Spleen (tissue), 11 donors: ENCODE measurements around the gene MAD2L1BP. TPM values are rescaled to one million over a fixed set of nuclear protein-coding genes. Genes with fewer than 3 reads are reported as not detected.

Source experiments
- DNase-seq: peaks from one replicate; pipeline ENCODE4 v3.0.0-alpha.2; 2020
- H3K27ac ChIP-seq, 8 donors: fragments of 200-600 bp; sonication (generic) in 7 of 8; 1 replicate in 4 of 8; 2 replicates in 4 of 8; pipeline versions ENCODE4 v1.5.0 to v1.8.0; 2016 to 2021; ENCODE audit warnings: inconsistent platforms in 4 of 8, mild to moderate bottlenecking in 4 of 8, moderate library complexity in 1 of 8
- H3K27me3 ChIP-seq, 7 donors: fragments of 200-600 bp; sonication (generic) in 6 of 7; replicated peaks in 1 of 7; 1 replicate in 4 of 7; 2 replicates in 3 of 7; pipeline versions ENCODE4 v1.5.0 to v1.8.0; 2016 to 2021; ENCODE audit warnings: inconsistent platforms in 3 of 7, mild to moderate bottlenecking in 1 of 7
- H3K36me3 ChIP-seq, 6 donors: fragments of 200-600 bp; sonication (generic) in 5 of 6; 1 replicate in 4 of 6; 2 replicates in 2 of 6; pipeline versions ENCODE4 v1.5.0 to v1.8.0; 2016 to 2021; ENCODE audit warnings: inconsistent platforms in 2 of 6
- H3K4me1 ChIP-seq, 6 donors: fragments of 200-600 bp; sonication (generic) in 5 of 6; 1 replicate in 3 of 6; 2 replicates in 3 of 6; pipeline versions ENCODE4 v1.5.0 to v1.8.0; 2016 to 2021; ENCODE audit warnings: inconsistent platforms in 3 of 6
- H3K4me3 ChIP-seq, 8 donors: fragments of 200-600 bp; sonication (generic) in 7 of 8; 1 replicate in 4 of 8; 2 replicates in 4 of 8; pipeline versions ENCODE4 v1.5.0 to v1.8.0; 2016 to 2021; ENCODE audit warnings: inconsistent platforms in 4 of 8, mild to moderate bottlenecking in 4 of 8, moderate library complexity in 2 of 8
- H3K9me3 ChIP-seq, 8 donors: fragments of 200-600 bp; sonication (generic) in 7 of 8; 1 replicate in 4 of 8; 2 replicates in 4 of 8; pipeline versions ENCODE4 v1.5.0 to v1.8.0; 2016 to 2021; ENCODE audit warnings: inconsistent platforms in 4 of 8
- CTCF ChIP-seq, 11 experiments: fragments of 200-600 bp in 7 of 11; fragments of 450-650 bp in 4 of 11; sonication (generic) in 4 of 11; IDR thresholded peaks in 8 of 11; conservative IDR thresholded peaks in 3 of 11; 1 replicate in 7 of 11; 2 replicates in 4 of 11; pipeline versions ENCODE4 v1.4.0 to v1.8.0; 2016 to 2021; ENCODE audit warnings: antibody characterized with exemption in 11 of 11, inconsistent platforms in 4 of 11, mild to moderate bottlenecking in 1 of 11
- POLR2A ChIP-seq, 3 donors: fragments of 450-650 bp; IDR thresholded peaks; one replicate each; pipeline ENCODE4 v1.5.1; 2017; ENCODE audit warnings: antibody characterized with exemption in 3 of 3, mild to moderate bottlenecking in 1 of 3
- POLR2AphosphoS5 ChIP-seq, 3 donors: sonication (generic); formaldehyde crosslinking; IDR thresholded peaks; one replicate each; pipeline ENCODE4 v1.5.1; 2017; ENCODE audit warnings: antibody characterized with exemption in 3 of 3
- WGBS, 5 donors: extraction: QIAGEN DNeasy Blood & Tissue Kit in 3 of 5; methylation state at CpG; one replicate each; pipeline versions ENCODE4 v1.1.5 to v1.1.7; 2013 to 2018; 5-methylcytosine and 5-hydroxymethylcytosine counted together
- intact Hi-C: fragments of 100-400 bp; cut with DNase I; formaldehyde crosslinking; loops from one replicate; pipeline ENCODE4 v1.15.0; 2023; ENCODE audit warnings: low total_unique reads
- polyA plus RNA-seq, 3 donors: library from polyadenylated mRNA; stranded (reverse); fragments of 200-250 nt; gene quantifications; one replicate each; pipeline ENCODE4 v1.2.1, GENCODE V29; 2013
- total RNA-seq, 7 donors: library from RNA; depleted of rRNA in 3 of 7; stranded (reverse); fragments of >200 nt in 3 of 7; fragmentation: NEBNext Ultra II Directional in 4 of 7; extraction: Animal tissue kit (Norgen Biotek cat#: 25700) in 4 of 7; gene quantifications; one replicate each; pipeline versions ENCODE4 v1.1.0 to v1.2.1, GENCODE V29; 2016 to 2021
- donor health status: healthy with polysubstance abuse.
- donor health status: DM: no; HTN: no; CAD: no; lungs with moderate emphysema.
- donor health status: DM: no; HTN: no; CAD: no.
- donor health status: Bipolar disorder and iron deficiency.
- donor health status: healthy.
- donor health status: DM: no; HTN: no; CAD: no.
- donor health status: DM: yes; HTN: yes; CAD: no.

Gene MAD2L1BP
- total and polyA plus RNA-seq, 10 donors: 18.9 to 33.4 (median 21.7) TPM

GRCh38 chr6:43680308-43681200, 44.9 kb downstream of the MAD2L1BP start:
- peaks cover 17 to 49% (median 34%) of the 10 kb centered on the region in 6 donors for H3K4me1 ChIP-seq
- no peak for DNase-seq
- TF ChIP-seq CTCF (IDR thresholded peaks at IDR 0.05 in 8 of 11, conservative IDR thresholded peaks at IDR 0.05 in 3 of 11) (no peak), POLR2A (IDR thresholded peaks at IDR 0.05) (no peak)
- no peaks in the 10 kb centered on the region for H3K27me3 ChIP-seq
- WGBS, 5 donors: 84 to 89% (median 87%) methylated on average over 11 of the region's 11 CpGs
- H3K9me3 ChIP-seq: no peaks in the 10 kb centered on the region
- peaks cover 0 to 83% (median 59%) of the 10 kb centered on the region in 6 donors for H3K36me3 ChIP-seq
- H3K4me3 ChIP-seq: no peak overlapping the region
- H3K27ac ChIP-seq: no peak overlapping the region
- intact Hi-C loops: no loop called here

GRCh38 chr6:43681303-43681702, 45.7 kb downstream of the MAD2L1BP start:
- Histone ChIP-seq H3K36me3 (peaks cover 0 to 75% (median 51%) of the 10 kb centered on the region in 6 donors), H3K27me3 (no peaks in the 10 kb centered on the region), H3K27ac (no peak overlapping the region), H3K4me3 (no peak overlapping the region), H3K4me1 (peaks cover 20 to 56% (median 42%) of the 10 kb centered on the region in 6 donors), H3K9me3 (no peaks in the 10 kb centered on the region)
- WGBS, 5 donors: 80 to 88% (median 88%) methylated on average over 5 of the region's 5 CpGs
- intact Hi-C loops: no loop called here
- TF ChIP-seq POLR2AphosphoS5 (IDR thresholded peaks at IDR 0.05) (no peak), CTCF (IDR thresholded peaks at IDR 0.05 in 8 of 11, conservative IDR thresholded peaks at IDR 0.05 in 3 of 11) (no peak), POLR2A (IDR thresholded peaks at IDR 0.05) (no peak)
- no peak for DNase-seq

GRCh38 chr6:43682724-43683429, 47.2 kb downstream of the MAD2L1BP start:
- H3K27me3 ChIP-seq: no peaks in the 10 kb centered on the region
- peaks cover 0 to 60% (median 36%) of the 10 kb centered on the region in 6 donors for H3K36me3 ChIP-seq
- DNase-seq: no peak
- WGBS, 5 donors: 86 to 88% (median 87%) methylated on average over 8 of the region's 8 CpGs
- peaks cover 28 to 70% (median 53%) of the 10 kb centered on the region in 6 donors for H3K4me1 ChIP-seq
- intact Hi-C loops: no loop called here
- H3K4me3 ChIP-seq: no peak overlapping the region
- no peaks in the 10 kb centered on the region for H3K9me3 ChIP-seq
- no peak overlapping the region for H3K27ac ChIP-seq
- no peak for TF ChIP-seq CTCF (IDR thresholded peaks at IDR 0.05 in 8 of 11, conservative IDR thresholded peaks at IDR 0.05 in 3 of 11)
- no peak for TF ChIP-seq POLR2A (IDR thresholded peaks at IDR 0.05)
- TF ChIP-seq POLR2AphosphoS5 (IDR thresholded peaks at IDR 0.05): no peak
